HCEC 1CT (cell line): ENCODE results near the gene SGO2.

Experiments
- DNase-seq: peaks from one replicate; pipeline ENCODE4 v3.0.0-alpha.2; 2017

The SGO2 gene, protein sequence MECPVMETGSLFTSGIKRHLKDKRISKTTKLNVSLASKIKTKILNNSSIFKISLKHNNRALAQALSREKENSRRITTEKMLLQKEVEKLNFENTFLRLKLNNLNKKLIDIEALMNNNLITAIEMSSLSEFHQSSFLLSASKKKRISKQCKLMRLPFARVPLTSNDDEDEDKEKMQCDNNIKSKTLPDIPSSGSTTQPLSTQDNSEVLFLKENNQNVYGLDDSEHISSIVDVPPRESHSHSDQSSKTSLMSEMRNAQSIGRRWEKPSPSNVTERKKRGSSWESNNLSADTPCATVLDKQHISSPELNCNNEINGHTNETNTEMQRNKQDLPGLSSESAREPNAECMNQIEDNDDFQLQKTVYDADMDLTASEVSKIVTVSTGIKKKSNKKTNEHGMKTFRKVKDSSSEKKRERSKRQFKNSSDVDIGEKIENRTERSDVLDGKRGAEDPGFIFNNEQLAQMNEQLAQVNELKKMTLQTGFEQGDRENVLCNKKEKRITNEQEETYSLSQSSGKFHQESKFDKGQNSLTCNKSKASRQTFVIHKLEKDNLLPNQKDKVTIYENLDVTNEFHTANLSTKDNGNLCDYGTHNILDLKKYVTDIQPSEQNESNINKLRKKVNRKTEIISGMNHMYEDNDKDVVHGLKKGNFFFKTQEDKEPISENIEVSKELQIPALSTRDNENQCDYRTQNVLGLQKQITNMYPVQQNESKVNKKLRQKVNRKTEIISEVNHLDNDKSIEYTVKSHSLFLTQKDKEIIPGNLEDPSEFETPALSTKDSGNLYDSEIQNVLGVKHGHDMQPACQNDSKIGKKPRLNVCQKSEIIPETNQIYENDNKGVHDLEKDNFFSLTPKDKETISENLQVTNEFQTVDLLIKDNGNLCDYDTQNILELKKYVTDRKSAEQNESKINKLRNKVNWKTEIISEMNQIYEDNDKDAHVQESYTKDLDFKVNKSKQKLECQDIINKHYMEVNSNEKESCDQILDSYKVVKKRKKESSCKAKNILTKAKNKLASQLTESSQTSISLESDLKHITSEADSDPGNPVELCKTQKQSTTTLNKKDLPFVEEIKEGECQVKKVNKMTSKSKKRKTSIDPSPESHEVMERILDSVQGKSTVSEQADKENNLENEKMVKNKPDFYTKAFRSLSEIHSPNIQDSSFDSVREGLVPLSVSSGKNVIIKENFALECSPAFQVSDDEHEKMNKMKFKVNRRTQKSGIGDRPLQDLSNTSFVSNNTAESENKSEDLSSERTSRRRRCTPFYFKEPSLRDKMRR

DNA sequence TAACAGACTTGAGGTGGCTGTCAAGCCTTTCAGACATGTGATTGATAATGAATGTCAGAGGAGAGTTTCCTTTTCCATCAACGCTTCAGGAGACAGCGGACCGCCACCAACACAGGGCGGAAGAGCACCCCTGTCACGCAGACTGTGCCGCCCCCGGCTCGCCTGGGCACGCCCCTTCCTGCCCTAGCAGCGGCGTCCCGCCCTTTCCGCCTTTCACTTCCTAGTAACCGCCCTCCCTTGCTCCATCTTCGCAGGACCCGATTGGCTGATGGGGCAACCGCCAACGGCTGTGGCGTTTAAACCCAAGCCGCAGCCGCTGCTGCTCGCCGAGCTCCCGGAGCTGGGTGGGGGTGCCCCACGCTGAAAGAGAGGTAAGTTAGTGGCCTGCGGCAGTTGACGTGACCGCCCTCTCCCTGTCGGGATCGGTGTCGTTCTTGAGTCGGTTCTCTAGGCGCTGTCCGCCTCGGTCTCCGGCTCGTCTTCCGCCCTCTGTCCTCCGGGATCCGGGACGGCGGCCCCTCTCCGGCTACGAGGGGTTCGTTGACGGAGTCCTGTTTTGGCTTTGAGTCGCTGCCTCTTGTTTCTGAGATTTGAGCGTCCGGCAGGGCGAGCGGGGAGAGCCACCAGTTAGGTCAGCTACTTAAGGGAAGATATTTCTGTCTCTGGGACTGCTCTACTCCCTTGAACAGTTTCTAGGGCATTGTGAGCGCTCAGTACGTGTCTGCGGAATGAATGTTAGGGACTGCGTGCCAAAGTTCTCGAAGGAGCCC, at the start of gene SGO2:
Gene SGO2, plus strand, starts transcription at position 326 of the 770 bp plus-strand sequence. CDS start 6,769 bp downstream, outside the sequence.
- peak; percentile 97 for DNase-seq

DNA sequence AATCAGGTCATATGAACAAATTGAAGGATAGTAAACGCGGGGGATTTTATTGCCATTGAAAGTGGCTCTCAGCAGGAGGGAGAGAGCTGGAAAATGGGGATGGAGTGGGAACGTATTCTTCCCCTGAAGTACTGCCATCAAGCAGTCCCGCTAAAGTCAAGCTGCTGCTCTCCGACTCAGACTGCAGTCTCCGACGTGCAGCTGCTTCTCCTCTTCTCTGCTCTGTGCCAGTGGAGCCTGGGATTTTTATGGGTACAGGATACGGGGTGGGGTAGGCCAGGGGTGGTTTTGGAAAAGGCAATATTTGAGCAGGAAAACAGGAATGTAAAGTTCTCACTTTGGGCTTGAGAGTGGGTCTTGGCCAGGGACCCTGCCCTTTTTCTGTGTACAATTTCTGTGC, 49.2 kb upstream of the SGO2 start:
- no peak for DNase-seq

DNA sequence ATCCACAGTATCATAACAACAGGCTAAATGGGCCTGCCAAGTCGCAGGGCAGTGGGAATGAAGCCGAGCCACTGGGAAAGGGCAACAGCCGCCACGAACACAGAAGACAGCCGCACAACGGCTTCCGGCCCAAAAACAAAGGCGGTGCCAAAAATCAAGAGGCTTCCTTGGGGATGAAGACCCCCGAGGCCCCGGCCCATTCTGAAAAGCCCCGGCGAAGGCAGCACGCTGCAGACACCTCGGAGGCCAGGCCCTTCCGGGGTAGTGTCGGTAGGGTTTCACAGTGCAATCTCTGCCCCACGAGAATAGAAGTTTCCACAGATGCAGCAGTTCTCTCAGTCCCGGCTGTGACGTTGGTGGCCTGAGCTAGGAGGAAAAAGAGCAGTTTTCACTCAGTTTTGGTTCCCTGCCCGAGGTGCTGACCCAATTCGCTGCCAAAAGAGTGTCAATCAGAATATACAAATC, 48.3 kb upstream of the SGO2 start:
- peak; percentile 9 for DNase-seq

DNA sequence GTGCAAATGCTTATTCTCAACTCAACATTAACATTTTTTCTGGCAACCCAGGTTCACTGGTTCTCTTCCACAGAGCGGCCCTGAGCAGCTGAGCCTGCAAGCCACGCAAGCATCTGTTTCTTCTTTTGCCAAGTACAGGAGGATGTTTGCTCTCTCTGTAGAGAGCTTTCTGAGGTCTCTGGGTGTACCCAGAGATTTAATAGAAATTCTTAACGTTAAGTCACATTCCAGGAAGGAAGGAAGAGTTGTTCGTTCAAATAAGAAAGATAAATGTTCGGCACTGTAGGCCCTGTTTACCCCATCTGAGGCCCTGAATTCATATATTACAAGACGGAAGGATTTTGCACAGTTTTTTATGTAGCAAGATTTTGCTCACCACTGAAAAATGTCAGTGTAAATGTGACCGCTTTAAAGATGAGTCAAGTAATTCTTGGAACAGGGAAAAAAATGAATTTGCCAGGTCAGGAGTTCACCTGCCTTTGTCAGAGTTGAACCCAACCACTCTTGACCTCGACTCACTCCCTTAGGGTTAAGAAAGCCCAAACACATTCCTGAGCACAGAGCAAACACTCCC, 46.2 kb upstream of the SGO2 start:
- peak; percentile 87 for DNase-seq

DNA sequence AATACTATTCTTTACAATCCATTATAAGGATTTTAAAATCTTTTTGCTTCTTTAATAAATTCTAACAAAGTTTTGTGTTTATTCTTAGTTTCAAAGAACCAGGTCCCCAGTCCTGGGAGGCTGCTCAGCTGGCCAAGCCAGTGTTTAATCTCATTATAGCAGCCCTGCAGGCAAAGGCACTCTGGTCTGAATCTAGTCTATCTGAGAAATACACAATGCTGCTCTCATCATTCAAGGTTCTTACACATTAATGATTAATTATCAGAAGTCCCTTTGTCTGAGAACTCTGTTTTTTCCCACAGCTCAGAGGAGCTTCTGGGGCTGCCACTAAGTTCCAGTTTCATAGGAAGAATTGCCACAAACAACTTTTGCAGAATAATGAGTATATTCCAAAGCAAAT, 43.8 kb upstream of the SGO2 start:
- DNase-seq: no peak

DNA sequence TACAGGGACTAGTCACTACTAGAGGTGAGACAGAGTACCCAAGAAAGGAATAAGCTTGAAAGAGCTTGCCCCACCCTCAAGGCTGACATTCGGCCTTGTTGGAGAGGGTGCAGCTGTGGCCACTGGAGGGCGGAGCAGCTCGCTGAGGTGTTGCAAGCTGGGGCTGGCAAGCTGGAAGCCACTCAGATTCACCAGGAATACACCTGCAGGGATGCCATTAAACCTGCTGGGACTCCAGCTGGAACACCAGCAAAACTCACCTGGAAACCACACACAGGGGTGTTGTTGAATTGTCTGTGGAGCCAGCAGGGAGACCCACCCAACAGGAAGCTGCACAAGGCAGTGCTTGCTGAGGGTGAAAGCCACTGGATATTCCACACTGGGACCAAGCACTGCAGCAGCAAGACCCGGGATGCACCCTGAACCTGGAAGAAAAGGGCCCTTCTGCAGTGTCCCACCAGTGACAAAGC, 42.2 kb upstream of the SGO2 start:
- peak; percentile 48 for DNase-seq

DNA sequence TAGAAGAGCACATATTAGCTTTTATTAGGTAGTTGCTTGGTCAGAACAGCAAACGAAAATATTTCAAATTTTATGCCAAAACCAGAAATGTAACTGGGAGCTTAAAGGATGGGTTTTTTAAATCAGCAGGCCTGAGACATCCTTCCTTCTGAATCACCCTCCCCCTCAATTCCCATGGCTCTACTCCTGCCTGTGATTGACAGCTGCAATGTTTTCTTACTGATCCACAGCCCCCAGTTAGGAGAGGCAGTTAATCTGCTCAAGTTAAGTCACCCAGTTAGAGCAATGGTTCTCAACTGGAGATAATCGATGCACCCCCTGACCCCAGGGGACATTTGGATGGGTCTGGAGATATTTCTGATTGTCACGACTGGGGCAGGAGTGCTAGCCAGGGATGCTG, 41.1 kb upstream of the SGO2 start:
- no peak for DNase-seq

DNA sequence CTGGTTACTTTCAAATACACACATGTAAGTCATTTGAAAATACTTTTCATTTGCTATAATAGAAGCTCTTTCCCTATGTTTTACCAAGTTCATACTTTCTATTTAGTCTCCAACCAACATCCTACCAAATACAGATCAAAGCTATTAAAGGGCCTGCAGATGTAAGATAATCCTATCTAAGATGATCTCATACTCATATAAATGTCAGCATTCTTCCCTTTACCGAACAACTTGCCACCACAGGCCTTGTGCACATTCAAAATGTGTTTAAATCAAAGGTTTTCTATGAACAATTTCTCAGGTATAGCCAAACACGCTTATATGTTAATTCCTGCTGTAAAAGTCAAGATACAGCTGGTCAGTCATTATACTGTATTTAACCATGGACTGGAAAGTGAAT, 39.5 kb upstream of the SGO2 start:
- DNase-seq: no peak

DNA sequence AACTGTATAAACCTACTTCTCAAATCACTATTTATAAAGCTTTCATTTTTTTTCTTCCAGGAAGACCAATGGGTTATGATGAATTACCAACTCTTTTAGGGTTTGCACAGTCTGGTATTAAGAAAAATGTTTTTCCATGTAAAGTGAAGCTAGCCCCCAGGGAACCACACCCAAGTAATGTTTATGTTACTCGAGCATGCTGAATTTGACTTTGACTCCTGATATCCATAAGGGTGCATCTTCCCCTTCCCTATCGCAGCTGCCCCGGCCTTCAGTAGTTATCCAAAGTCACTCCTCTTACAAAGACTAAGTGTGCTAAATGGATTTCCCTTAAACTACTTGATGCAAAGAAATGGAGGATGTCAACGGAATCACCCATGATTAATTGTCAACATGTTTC, 37.8 kb upstream of the SGO2 start:
- DNase-seq: no peak

DNA sequence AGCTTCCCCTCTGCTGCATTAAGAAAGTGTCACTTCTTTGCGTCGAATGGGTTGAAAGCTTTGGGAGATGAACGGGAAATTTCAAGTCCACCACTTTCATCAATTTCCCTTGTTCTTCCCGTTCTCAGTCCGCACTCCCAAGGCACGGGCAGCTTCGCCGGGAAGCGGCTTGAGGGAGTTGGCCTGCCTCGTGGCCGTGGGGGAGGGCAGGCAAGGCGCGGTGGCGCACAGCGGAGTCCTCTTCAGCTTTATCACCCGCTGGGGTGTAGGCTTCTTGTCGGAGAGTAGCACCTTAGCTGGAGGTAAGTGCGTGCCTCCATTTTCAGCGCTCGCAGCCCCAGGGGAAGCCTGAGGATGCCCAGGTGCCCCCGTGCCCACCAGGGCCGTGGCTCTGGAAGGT, 36.0 kb upstream of the SGO2 start:
- DNase-seq: no peak

DNA sequence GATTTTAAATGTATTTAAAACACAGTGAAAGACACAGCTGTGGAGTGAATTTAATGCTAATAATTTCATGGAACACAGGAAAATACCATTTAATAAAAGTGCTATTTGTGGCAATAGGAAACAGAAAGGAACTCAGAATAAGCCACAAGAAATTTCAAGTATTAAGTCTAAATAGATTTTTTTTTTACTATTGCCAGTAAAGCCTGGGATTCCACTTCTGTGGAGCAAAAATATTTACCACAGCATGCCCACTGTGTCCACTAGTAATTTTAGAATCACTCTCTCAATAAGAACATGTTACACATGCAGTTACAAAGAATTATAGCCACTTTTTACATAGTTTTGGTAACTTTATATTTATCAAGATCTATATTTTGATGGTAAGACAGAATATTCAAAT, 33.4 kb upstream of the SGO2 start:
- no peak for DNase-seq

DNA sequence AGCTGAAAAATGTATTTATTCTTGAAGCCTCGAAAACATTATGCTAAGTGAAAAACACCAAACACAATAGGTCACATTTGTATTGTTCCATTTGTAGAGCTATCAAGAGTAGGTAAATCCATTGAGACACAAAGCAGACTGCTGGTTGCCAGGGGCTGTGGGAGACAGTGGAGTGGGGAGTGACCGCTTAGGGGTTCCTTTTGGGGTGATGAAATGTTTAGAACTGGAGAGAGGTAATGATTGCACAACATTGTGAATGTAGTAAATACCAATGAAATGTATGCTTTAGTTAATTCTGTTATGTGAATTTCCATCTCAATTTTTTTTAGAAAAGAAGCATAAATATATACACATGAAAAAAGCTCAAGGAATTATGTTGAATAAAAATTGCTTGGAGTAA, 32.0 kb upstream of the SGO2 start:
- no peak for DNase-seq

DNA sequence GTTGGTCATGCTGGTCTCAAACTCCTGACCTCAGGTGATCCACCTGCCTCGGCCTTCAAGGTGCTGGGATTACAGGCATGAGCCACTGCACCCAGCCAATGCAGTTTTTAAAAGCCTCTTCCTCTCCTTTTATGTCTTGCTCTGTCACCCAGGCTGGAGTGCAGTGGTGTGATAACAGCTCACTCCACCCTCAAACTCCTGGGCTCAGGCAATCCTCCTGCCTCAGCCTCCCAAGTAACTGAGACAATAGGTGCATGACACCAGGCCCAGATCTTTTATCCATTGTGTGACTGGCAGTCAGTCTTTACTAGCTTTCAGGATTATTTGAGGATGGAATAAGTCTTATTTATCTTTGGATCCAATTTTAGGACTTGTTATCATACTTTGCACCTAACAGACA, 29.3 kb upstream of the SGO2 start:
- no peak for DNase-seq

DNA sequence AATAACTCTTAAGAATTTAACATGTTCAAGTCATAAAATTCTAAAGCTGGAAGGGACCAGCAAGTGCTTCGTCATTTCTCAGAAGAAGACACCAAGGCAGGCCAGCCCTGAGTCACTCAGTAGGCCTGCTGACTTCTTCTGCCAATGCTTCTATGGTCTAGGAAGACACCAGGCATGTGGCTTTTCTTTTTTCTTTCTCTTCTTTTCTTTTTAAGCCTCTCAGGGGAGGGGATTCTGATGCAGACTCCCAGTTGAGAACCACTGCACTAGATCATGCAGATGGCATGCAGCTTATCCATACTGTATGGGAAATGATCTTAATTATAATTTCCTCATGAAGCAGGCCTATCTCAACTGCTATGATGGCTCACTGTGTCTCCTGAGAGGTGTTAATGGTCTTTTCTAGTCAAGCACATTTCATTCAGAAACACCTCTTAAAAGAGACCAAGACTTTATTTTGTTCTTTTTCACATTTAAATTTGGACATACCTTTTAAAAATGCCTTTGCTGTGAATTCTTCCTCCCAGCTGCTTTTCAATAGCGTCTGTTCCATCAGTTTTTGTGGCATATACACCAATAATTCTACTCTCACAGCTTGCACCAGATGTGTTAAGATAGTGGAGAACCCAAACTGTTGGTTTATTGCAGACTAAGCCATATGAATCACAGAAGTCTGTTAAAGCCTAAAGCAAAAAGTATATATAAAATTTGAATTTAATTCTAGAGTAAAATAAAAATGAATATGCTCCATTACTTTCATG, 27.4 kb upstream of the SGO2 start:
- no peak for DNase-seq

DNA sequence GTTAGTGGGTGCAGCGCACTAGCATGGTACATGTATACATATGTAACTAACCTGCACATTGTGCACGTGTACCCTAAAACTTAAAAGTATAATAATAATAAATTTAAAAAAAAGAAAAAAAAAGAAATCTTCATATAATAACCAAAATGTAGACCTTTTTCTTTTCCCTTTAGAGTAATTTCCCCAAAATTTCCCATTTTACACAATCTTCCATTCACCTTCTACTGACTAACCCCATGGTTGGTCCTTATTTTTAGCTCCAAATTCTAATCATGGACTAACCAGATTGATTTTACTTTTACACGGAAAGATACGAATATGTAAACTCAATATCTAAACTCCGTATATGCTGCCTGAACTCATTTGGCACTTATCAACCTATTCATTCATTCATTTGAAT, 23.8 kb upstream of the SGO2 start:
- no peak for DNase-seq

DNA sequence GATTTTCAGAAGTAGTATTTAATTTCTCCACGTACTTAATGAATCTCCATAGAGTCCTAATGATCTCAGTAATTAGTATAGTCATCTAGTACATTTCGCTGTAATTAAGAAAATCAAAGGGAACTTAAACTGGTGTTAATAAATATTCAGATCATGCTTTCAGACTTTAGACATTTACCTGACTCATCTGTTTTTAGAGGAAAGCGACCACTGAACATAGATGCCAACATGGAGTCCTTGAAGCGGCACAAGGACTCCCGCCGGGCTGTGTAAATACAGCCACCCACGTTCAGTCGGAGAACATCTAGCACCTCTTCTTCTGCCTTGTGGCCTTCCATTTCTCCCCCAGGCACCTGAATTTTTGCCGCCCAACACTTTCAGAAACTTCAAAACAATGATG, 19.3 kb upstream of the SGO2 start:
- DNase-seq: no peak

DNA sequence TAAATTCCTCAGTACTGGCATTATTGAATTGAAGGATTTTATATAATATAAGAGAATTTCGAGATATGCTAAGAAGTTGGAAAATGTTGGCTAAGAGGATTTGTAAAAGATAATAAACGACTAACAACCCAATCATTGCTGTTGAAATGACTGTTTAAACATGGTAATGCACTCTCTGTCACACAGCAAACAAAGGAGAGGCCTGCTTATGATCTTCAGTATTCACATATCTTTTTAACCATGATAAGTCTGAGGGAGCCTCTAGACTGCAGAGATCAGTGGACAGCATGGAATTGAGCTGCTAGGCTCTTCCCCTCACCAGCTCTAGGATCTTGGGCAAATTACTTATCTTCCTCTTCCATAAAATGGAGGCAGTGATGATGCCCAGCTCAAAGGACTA, 18.8 kb upstream of the SGO2 start:
- no peak for DNase-seq

DNA sequence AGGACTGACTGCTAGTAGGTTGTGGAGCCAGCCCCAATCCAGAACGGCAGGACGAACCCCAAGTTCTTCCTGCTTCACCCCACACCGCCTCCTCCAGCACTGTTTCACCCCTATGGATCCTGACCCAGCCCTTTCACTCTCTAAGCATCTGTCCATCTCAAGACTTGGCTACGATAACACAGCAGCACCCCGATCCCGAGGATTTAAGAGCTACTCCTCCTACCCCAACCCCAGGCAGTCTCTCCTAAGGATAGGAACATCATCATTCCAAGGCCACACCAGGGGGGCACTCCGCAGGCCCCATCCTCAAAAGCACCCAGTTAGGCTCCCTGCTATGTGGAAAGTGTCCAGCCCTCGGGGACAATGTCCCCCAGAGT, 16.8 kb upstream of the SGO2 start:
- DNase-seq: peak; percentile 28

DNA sequence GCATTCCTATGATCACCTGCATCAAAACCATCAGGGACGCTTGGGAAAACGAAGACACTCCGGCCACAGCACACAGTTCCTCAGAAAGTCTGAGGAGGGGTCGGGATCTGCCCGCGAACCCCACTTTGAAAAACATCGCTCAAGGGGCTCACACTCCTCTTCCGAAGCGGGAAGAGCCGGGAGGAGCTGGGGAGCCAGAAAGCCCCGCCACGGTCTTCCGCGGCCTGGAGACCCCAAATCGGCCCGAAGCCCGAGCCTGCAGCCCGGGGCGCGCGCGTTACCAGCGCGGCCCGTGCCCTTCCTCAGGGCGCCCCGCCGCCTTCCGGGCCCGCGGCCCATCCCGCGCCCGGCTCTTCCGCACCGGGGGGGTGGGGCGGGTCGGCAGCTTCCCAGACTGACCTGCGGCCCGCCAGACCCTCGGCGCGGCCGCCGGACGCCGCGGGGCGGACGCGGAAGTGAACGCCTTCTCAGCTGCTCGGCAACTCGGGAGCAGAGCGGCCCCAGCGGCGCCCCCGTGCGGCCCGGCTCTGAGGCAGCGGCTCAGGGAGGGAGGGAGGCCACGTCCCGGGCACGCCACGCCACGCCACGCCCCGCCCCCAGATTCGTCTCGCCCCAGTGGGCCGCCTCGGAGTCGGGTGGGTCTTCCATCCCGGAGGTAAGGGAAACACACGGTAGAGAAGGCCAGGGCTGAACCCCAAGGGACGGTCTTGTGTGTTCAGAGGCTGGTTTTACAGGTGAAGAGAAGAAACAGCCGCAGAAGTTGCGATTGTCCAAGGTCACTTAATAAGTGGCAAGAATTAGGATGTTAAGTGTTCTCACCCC, 16.2 kb upstream of the SGO2 start, which contains the start of gene KCTD18:
Gene KCTD18, minus strand, starts transcription at position 457 of the 822 bp plus-strand sequence. CDS start 3,052 bp downstream, outside the sequence.
- DNase-seq: peak; percentile 80

DNA sequence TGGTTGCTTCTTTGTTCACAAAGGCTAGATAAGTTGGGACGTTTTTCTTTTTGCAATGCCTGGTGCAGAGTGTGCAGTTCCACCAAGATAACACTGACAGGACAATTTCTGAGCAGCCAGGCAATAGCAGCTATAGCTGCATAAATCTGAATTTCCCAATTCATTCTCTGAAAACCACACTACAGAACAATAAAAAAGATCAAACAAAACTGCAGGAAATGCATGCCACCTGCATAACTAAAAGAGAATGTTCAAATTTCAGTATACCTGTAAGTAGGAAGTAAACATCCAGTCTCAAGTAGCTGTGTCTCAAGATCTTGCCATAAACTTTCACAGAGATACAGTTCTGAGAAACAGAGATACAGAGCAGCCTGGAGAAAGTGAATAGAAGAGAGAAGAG, 10.9 kb upstream of the SGO2 start:
- DNase-seq: no peak
